LNCaP clone FGC (cell line): ENCODE measurements around the gene CHCHD6.
A peak's percentile ranks its signal among the peaks of the same experiment; 100 is the strongest.

Source experiments
- DNase-seq: peaks from one replicate; pipeline ENCODE4 v3.0.0-alpha.2; 2011; ENCODE audit warnings: low read depth
- H3K4me3 ChIP-seq: 2 replicates; pipeline ENCODE4 v1.5.1; 2011; ENCODE audit warnings: mild to moderate bottlenecking, low read depth, low read length, control low read depth
- TF ChIP-seq, protein P1 (sequence below): IDR thresholded peaks from 2 replicates; pipeline ENCODE4 v1.5.1; 2012; ENCODE audit warnings: mild to moderate bottlenecking; ENCODE audit not compliant: control insufficient read depth, insufficient read depth; ENCODE audit errors: extremely low read depth

CHCHD6 gene

GRCh38 chr3:126984391-126985131 lies 280.5 kb downstream of the CHCHD6 start:
- H3K4me3 ChIP-seq: peak overlapping the region; percentile 60
- no peak for DNase-seq
- TF ChIP-seq, protein P1, sequence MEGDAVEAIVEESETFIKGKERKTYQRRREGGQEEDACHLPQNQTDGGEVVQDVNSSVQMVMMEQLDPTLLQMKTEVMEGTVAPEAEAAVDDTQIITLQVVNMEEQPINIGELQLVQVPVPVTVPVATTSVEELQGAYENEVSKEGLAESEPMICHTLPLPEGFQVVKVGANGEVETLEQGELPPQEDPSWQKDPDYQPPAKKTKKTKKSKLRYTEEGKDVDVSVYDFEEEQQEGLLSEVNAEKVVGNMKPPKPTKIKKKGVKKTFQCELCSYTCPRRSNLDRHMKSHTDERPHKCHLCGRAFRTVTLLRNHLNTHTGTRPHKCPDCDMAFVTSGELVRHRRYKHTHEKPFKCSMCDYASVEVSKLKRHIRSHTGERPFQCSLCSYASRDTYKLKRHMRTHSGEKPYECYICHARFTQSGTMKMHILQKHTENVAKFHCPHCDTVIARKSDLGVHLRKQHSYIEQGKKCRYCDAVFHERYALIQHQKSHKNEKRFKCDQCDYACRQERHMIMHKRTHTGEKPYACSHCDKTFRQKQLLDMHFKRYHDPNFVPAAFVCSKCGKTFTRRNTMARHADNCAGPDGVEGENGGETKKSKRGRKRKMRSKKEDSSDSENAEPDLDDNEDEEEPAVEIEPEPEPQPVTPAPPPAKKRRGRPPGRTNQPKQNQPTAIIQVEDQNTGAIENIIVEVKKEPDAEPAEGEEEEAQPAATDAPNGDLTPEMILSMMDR: no peak

DNA sequence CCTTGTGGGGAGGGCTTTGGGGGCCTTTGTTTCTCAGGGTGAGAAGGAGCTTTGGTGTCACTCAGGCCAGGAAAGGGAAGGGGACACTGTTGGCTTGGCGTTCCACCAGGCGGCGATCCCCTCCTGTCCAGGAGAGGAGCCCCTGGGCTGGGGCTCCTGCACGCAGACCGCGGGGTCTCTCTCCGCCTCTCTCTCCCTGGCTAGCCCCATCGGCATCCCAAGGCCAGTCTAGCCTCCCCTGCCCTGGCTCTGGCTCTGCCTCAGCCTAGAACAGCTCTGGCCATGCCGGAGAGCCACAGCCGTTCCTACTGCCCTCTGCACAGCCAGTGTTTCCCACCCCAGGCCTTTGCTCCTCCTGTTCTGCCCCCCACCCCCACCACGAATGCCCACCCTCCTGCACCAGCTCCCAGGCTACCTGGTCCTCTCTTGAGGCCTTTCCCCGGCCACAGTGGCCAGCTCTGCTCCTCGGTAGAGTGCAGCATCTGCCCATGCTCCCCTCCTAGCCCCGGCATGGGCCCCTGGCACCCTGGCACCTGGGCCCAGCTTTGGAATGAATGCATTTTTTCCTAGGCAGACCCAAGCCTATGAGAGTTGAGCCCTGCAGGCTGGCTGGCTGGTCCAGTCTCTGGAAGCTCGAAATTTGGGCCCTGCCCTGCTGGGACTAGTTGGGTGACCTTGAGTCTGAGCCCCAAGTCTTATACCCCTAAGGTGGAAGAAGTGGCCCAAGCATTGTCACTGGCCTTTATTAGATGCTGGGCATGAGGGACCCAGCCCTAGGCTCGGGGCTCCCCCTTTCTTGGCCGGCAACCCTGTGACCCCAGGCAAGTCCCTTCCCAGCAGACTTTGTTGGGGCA lies 281.3 kb downstream of the CHCHD6 start:
- H3K4me3 ChIP-seq: no peak overlapping the region
- no peak for DNase-seq
- TF ChIP-seq, protein P1: no peak

GRCh38 chr3:126986001-126986400 lies 282.0 kb downstream of the CHCHD6 start:
- no peak overlapping the region for H3K4me3 ChIP-seq
- no peak for DNase-seq
- TF ChIP-seq, protein P1: no peak

DNA sequence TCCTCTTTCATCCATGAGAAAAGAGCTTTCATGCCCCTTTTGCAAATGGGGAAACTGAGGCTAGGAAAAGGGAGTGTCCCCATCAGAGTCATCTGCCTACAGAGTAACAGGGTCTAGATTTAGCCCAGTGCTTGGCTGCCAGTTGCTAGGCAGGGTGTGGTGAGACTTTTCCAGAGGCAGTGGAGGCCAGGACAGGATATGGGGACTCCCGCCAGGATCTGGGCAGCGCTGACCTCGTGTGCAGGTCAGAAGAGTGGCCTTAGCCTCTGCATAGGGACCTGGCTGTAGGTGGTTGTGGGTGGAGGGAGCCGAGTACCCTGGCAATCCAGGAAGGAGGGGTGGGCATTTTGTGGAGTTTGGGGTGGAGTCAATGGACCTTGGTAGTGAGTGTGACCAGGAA lies 283.1 kb downstream of the CHCHD6 start:
- no peak overlapping the region for H3K4me3 ChIP-seq
- TF ChIP-seq, protein P1: no peak
- no peak for DNase-seq

DNA sequence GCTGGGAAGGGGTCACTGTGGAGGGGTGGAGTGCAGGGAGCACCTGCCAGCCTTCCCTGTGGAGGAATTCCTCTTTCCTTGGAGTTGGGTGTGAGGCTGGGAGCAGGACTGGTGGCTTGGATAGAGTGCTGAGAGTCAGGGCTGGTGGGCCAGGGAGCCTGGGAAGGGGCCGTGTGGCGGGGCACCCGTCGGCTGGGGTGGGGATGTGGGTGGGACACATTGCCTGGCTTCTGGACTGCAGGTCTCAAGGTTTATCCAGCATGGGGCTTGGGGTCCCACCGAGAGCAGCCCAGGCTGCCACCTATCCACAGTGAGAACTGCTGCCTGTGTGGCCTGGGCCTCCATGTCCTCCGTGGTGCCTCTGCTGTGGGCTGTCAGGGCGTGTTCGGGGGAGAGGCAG lies 283.6 kb downstream of the CHCHD6 start:
- TF ChIP-seq, protein P1: no peak
- no peak overlapping the region for H3K4me3 ChIP-seq
- no peak for DNase-seq

DNA sequence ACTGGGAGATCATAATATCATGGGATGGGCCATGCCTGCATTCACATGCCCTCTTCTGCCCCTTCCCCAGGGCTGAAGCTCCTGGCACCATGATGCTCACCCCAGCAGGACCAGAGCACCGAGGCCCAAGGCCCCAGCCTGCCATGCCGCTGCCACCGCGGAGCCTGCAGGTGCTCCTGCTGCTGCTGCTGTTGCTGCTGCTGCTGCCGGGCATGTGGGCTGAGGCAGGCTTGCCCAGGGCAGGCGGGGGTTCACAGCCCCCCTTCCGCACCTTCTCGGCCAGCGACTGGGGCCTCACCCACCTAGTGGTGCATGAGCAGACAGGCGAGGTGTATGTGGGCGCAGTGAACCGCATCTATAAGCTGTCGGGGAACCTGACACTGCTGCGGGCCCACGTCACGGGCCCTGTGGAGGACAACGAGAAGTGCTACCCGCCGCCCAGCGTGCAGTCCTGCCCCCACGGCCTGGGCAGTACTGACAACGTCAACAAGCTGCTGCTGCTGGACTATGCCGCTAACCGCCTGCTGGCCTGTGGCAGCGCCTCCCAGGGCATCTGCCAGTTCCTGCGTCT lies 284.5 kb downstream of the CHCHD6 start:
- no peak for DNase-seq
- H3K4me3 ChIP-seq: no peak overlapping the region
- TF ChIP-seq, protein P1: no peak
